GM20000 (cell line): ENCODE results near the gene DCHS2.

Source experiments
- DNase-seq: peaks from one replicate; pipeline ENCODE4 v3.0.0; 2012; ENCODE audit warnings: low spot score
- CTCF ChIP-seq: IDR thresholded peaks from 2 replicates; pipeline ENCODE4 v1.5.1; 2012; ENCODE audit warnings: mild to moderate bottlenecking, control low read depth; ENCODE audit errors: extremely low read depth, missing control alignments

The DCHS2 gene

GRCh38 chr4:154313004-154313585 is 178.5 kb downstream of the DCHS2 start:
- DNase-seq, result no peak
- no peak for TF ChIP-seq CTCF

- no peak for TF ChIP-seq CTCF
- DNase-seq, result no peak
These were observed 179.4 kb downstream of the DCHS2 start for GRCh38 chr4:154312246-154312645.

GRCh38 chr4:154310578-154310977 is 181.0 kb downstream of the DCHS2 start:
- no peak for DNase-seq
- TF ChIP-seq CTCF, result no peak

GRCh38 chr4:154308207-154308606 is 183.4 kb downstream of the DCHS2 start:
- TF ChIP-seq CTCF, result no peak
- DNase-seq, result no peak

DNA sequence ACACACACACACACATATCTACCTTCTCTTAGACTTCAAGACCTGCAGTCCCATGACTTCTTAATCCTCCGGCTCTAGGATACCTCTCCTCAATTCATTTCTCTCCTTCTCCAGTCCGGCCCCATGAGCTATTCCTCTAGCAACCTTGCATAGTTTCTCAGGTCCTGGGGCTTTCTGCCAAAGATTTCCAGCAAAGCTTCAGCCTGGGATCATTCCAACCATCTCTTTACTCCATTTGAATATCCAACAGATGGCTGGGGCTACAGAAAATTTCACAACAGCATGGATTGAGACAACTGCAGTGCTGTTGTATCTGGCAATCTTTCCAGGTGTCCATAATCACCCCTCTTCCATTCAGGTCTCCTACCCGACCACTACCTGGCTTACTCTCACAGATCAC is 184.1 kb downstream of the DCHS2 start:
- TF ChIP-seq CTCF, result no peak
- no peak for DNase-seq

GRCh38 chr4:154305616-154306015 is 186.0 kb downstream of the DCHS2 start:
- DNase-seq, result no peak
- no peak for TF ChIP-seq CTCF

- TF ChIP-seq CTCF, result no peak
- no peak for DNase-seq
These were observed 186.9 kb downstream of the DCHS2 start for GRCh38 chr4:154304679-154305078.
